Kidney (tissue), 14 donors: ENCODE results near the gene HMX3. TPM values are rescaled to one million over a fixed set of nuclear protein-coding genes. Genes with fewer than 3 reads are reported as not detected.

Source experiments
- DNase-seq, 5 donors: peaks; one replicate each; pipeline ENCODE4 v3.0.0-alpha.2; 2013 to 2020
- FAIRE-seq: peaks from 2 replicates; lab custom pipeline; 2012; peaks lifted over from hg19 to GRCh38; lab: Jason Lieb, UNC
- H3K27ac ChIP-seq, 2 donors: one replicate each; pipeline ENCODE4 v1.7.0; 2013; ENCODE audit warnings: low read depth in 2 of 2, low read length in 2 of 2, inconsistent platforms in 1 of 2
- H3K27me3 ChIP-seq: one replicate; pipeline ENCODE4 v1.7.1; 2013; ENCODE audit warnings: low read length, inconsistent platforms; ENCODE audit not compliant: control insufficient read depth, insufficient read depth
- H3K36me3 ChIP-seq, 3 donors: one replicate each; pipeline versions ENCODE4 v1.7.0 to v1.7.1; 2013; ENCODE audit warnings: low read length in 3 of 3, control low read depth in 1 of 3, inconsistent platforms in 1 of 3; ENCODE audit not compliant: insufficient read depth in 3 of 3, control insufficient read depth in 2 of 3
- H3K4me1 ChIP-seq, 3 donors: one replicate each; pipeline versions ENCODE4 v1.7.0 to v1.7.1; 2013; ENCODE audit warnings: low read length in 3 of 3, inconsistent platforms in 1 of 3, low read depth in 1 of 3; ENCODE audit not compliant: control insufficient read depth in 2 of 3, insufficient read depth in 2 of 3
- H3K4me3 ChIP-seq, 3 donors: one replicate each; pipeline versions ENCODE4 v1.7.0 to v1.8.1; 2013; ENCODE audit warnings: low read length in 3 of 3, control low read depth in 1 of 3, inconsistent platforms in 1 of 3
- H3K9ac ChIP-seq, 3 donors: one replicate each; pipeline versions ENCODE4 v1.7.0 to v1.7.1; 2013; ENCODE audit warnings: low read length in 3 of 3, control low read depth in 1 of 3, inconsistent platforms in 1 of 3
- H3K9me3 ChIP-seq, 3 donors: one replicate each; pipeline versions ENCODE4 v1.7.0 to v1.7.1; 2013; ENCODE audit warnings: low read length in 3 of 3, control low read depth in 1 of 3, inconsistent platforms in 1 of 3; ENCODE audit not compliant: control insufficient read depth in 2 of 3, insufficient read depth in 1 of 3
- intact Hi-C: fragments of 100-400 bp; cut with DNase I; formaldehyde crosslinking; loops from one replicate; pipeline ENCODE4 v1.11.1; 2022
- polyA plus RNA-seq: library from polyadenylated mRNA; stranded (reverse); fragments of 350-450 nt; fragmentation: Illumina TruSeq; extraction: RNeasy Lipid Tissue Mini Kit (QIAGEN cat#74804); gene quantifications from one replicate; pipeline ENCODE4 v1.2.3, GENCODE V29; 2014; ENCODE audit warnings: low read depth, low replicate concordance; ENCODE audit not compliant: insufficient read depth
- total RNA-seq: library from RNA; stranded (reverse); fragmentation: NEBNext Ultra II Directional; extraction: Animal tissue kit (Norgen Biotek cat#: 25700); gene quantifications from one replicate; pipeline ENCODE4 v1.2.1, GENCODE V29; 2021
- TF ChIP-seq, protein P1 (sequence below): IDR thresholded peaks from 3 replicates; pipeline ENCODE4 v1.5.1; 2012; ENCODE audit warnings: mild to moderate bottlenecking, moderate library complexity, borderline replicate concordance; ENCODE audit not compliant: insufficient read depth; ENCODE audit errors: extremely low read depth
- donor health status: control.
- donor health status: control.
- donor health status: control.
- donor health status: control.
- donor health status: control.
- donor health status: DM: yes; HTN: yes; CAD: no.
- donor health status: Normal renal cell carcinoma (clear cell type).

HMX3 gene
- total and polyA plus RNA-seq, 2 donors from 2014 or later, result not detected

DNA sequence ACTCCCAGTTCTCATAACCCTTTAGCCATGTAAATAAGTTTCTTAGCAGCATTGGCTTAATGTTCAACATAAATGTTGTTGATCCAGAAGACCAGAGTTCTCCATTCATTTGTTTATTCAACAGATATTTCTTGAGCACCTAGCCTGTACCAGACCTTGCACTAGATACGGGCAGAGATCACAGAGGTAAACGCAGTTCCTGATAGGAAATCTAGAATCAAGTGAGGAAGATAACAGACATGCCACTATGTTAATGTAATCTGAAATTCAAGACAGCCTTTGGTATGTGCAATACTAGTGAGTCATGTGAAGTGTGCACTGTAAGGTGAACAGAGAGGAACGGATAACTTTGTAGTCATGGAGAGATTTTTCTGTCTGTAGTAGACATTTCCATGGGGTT, 21.4 kb downstream of the HMX3 start:
- Histone ChIP-seq H3K9me3 (peaks cover 0 to 1% (median 0%) of the 10 kb centered on the region in 3 donors), H3K36me3 (peaks cover 2 to 9% (median 3%) of the 10 kb centered on the region in 3 donors), H3K4me3 (no peak overlapping the region), H3K9ac (no peak overlapping the region), H3K27ac (no peak overlapping the region), H3K27me3 (peaks cover 12% of the 10 kb centered on the region), H3K4me1 (peaks cover 0 to 3% (median 2%) of the 10 kb centered on the region in 3 donors)
- intact Hi-C loops, result no loop called here
- FAIRE-seq (no peak), DNase-seq (no peak)
- TF ChIP-seq, protein P1, sequence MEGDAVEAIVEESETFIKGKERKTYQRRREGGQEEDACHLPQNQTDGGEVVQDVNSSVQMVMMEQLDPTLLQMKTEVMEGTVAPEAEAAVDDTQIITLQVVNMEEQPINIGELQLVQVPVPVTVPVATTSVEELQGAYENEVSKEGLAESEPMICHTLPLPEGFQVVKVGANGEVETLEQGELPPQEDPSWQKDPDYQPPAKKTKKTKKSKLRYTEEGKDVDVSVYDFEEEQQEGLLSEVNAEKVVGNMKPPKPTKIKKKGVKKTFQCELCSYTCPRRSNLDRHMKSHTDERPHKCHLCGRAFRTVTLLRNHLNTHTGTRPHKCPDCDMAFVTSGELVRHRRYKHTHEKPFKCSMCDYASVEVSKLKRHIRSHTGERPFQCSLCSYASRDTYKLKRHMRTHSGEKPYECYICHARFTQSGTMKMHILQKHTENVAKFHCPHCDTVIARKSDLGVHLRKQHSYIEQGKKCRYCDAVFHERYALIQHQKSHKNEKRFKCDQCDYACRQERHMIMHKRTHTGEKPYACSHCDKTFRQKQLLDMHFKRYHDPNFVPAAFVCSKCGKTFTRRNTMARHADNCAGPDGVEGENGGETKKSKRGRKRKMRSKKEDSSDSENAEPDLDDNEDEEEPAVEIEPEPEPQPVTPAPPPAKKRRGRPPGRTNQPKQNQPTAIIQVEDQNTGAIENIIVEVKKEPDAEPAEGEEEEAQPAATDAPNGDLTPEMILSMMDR, result no peak

GRCh38 chr10:123158682-123159081, 22.9 kb downstream of the HMX3 start:
- no peak overlapping the region for H3K27ac ChIP-seq
- H3K4me3 ChIP-seq, result no peak overlapping the region
- H3K9ac ChIP-seq, result no peak overlapping the region
- H3K4me1 ChIP-seq, result peaks cover 0 to 3% (median 2%) of the 10 kb centered on the region in 3 donors
- FAIRE-seq, result no peak
- H3K9me3 ChIP-seq, result no peaks in the 10 kb centered on the region
- peaks cover 7 to 21% (median 13%) of the 10 kb centered on the region in 3 donors for H3K36me3 ChIP-seq
- no peaks in the 10 kb centered on the region for H3K27me3 ChIP-seq
- DNase-seq, result no peak
- intact Hi-C loops, result no loop called here
- TF ChIP-seq, protein P1, result no peak

- Histone ChIP-seq H3K27me3 (no peaks in the 10 kb centered on the region), H3K9me3 (no peaks in the 10 kb centered on the region), H3K36me3 (peaks cover 7 to 26% (median 13%) of the 10 kb centered on the region in 3 donors), H3K27ac (no peak overlapping the region), H3K4me3 (no peak overlapping the region), H3K9ac (no peak overlapping the region), H3K4me1 (peaks cover 0 to 1% (median 0%) of the 10 kb centered on the region in 3 donors)
- TF ChIP-seq, protein P1, result no peak
- intact Hi-C loops, result no loop called here
- DNase-seq (no peak), FAIRE-seq (no peak)
Observed at GRCh38 chr10:123160311-123160980, 24.7 kb downstream of the HMX3 start.
